Measurements from ENCODE around the gene DDX56.

DNA sequence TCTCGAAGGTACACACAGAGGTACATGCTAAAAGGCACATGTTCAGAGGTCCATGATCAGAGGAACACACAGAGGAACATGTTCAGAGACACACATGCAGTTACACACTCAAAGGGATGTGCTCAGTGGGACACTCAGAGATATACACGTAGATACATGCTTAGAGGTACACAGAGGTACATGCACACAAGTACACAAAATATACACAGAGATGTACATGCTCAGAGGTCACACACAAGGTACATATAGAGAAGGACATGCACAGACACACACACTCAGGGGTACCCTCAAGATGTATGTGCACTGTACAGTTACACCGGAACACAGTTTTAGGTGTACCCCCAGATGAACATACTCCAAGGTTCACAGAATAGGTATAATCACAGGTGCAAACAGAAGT is 51.4 kb downstream of the DDX56 start:
- TF ChIP-seq, protein P1, sequence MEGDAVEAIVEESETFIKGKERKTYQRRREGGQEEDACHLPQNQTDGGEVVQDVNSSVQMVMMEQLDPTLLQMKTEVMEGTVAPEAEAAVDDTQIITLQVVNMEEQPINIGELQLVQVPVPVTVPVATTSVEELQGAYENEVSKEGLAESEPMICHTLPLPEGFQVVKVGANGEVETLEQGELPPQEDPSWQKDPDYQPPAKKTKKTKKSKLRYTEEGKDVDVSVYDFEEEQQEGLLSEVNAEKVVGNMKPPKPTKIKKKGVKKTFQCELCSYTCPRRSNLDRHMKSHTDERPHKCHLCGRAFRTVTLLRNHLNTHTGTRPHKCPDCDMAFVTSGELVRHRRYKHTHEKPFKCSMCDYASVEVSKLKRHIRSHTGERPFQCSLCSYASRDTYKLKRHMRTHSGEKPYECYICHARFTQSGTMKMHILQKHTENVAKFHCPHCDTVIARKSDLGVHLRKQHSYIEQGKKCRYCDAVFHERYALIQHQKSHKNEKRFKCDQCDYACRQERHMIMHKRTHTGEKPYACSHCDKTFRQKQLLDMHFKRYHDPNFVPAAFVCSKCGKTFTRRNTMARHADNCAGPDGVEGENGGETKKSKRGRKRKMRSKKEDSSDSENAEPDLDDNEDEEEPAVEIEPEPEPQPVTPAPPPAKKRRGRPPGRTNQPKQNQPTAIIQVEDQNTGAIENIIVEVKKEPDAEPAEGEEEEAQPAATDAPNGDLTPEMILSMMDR (IDR thresholded peaks at IDR 0.05) = no peak
- TF ChIP-seq EP300 (IDR thresholded peaks at IDR 0.05) = no peak
